Measurements from ENCODE around the gene F2. TPM values are rescaled to one million over a fixed set of nuclear protein-coding genes. Genes with fewer than 3 reads are reported as not detected.
A peak's percentile ranks its signal among the peaks of the same experiment; 100 is the strongest.

The F2 gene
- total and polyA plus RNA-seq, 2 of the 13 experiments (the other 11 are each of a cell fraction or from before 2014, with no cell fraction given): 330 to 801 TPM

DNA sequence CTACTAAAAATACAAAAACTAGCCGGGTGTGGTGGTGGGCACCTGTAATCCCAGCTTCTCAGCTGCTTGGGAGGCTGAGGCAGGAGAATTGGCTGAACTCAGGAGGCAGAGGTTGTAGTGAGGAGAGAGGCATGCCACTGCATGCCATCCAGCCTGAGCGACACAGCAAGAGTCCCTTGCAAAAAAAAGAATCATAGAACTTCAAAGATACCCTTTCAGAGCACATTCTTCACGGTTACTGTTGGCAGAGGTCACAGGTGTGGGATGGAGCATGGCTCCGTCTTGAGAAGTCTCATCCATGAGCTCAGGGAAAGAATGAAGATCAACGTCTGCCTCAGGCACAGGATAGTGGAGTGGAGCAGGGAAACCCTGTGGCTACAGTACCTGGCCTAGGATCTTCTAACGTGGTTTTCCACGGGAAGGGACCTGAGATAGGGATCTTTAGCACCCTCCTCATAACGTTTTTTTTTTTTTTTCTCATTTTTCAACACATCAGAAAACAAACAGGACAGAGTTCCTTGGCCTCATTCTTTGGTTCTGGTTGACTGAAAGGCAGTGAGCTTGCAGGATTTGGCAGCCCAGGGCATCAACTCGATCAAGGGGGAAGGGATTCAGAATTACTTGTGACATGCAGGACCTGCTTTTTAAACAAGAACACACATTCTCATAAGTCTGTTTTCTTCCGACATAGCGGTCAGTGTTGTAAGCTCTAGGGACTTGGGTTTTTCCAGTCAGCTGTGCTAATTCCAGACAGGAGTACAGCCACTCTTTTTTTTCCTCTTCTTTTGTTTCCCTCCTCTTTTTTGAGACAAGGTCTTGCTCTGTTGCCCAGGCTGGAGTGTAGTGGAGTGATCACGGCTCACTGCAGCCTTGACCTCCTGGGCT is 22.8 kb downstream of the F2 start (continued):
- TF ChIP-seq, protein P1, sequence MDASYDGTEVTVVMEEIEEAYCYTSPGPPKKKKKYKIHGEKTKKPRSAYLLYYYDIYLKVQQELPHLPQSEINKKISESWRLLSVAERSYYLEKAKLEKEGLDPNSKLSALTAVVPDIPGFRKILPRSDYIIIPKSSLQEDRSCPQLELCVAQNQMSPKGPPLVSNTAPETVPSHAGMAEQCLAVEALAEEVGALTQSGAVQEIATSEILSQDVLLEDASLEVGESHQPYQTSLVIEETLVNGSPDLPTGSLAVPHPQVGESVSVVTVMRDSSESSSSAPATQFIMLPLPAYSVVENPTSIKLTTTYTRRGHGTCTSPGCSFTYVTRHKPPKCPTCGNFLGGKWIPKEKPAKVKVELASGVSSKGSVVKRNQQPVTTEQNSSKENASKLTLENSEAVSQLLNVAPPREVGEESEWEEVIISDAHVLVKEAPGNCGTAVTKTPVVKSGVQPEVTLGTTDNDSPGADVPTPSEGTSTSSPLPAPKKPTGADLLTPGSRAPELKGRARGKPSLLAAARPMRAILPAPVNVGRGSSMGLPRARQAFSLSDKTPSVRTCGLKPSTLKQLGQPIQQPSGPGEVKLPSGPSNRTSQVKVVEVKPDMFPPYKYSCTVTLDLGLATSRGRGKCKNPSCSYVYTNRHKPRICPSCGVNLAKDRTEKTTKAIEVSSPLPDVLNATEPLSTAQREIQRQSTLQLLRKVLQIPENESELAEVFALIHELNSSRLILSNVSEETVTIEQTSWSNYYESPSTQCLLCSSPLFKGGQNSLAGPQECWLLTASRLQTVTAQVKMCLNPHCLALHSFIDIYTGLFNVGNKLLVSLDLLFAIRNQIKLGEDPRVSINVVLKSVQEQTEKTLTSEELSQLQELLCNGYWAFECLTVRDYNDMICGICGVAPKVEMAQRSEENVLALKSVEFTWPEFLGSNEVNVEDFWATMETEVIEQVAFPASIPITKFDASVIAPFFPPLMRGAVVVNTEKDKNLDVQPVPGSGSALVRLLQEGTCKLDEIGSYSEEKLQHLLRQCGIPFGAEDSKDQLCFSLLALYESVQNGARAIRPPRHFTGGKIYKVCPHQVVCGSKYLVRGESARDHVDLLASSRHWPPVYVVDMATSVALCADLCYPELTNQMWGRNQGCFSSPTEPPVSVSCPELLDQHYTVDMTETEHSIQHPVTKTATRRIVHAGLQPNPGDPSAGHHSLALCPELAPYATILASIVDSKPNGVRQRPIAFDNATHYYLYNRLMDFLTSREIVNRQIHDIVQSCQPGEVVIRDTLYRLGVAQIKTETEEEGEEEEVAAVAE (CRISPR knock-in tag; IDR thresholded peaks at IDR 0.05; ENCODE audit: borderline replicate concordance): no peak
- TF ChIP-seq ISL2 (CRISPR knock-in tag; IDR thresholded peaks at IDR 0.05): no peak
- no peak for TF ChIP-seq DPF2 (CRISPR knock-in tag; IDR thresholded peaks at IDR 0.05; ENCODE audit: borderline replicate concordance, low read depth)
- peak; percentile 71; the same call in 1 of the 2 replicates for TF ChIP-seq POLR2G (IDR thresholded peaks at IDR 0.05; ENCODE audit: low read depth, low read length)
- TF ChIP-seq KLF12 (CRISPR knock-in tag; IDR thresholded peaks at IDR 0.05; ENCODE audit: borderline replicate concordance): 0 out of 2 replicates have a peak, but pooled peaks have one; percentile 32
- TF ChIP-seq, protein P2, sequence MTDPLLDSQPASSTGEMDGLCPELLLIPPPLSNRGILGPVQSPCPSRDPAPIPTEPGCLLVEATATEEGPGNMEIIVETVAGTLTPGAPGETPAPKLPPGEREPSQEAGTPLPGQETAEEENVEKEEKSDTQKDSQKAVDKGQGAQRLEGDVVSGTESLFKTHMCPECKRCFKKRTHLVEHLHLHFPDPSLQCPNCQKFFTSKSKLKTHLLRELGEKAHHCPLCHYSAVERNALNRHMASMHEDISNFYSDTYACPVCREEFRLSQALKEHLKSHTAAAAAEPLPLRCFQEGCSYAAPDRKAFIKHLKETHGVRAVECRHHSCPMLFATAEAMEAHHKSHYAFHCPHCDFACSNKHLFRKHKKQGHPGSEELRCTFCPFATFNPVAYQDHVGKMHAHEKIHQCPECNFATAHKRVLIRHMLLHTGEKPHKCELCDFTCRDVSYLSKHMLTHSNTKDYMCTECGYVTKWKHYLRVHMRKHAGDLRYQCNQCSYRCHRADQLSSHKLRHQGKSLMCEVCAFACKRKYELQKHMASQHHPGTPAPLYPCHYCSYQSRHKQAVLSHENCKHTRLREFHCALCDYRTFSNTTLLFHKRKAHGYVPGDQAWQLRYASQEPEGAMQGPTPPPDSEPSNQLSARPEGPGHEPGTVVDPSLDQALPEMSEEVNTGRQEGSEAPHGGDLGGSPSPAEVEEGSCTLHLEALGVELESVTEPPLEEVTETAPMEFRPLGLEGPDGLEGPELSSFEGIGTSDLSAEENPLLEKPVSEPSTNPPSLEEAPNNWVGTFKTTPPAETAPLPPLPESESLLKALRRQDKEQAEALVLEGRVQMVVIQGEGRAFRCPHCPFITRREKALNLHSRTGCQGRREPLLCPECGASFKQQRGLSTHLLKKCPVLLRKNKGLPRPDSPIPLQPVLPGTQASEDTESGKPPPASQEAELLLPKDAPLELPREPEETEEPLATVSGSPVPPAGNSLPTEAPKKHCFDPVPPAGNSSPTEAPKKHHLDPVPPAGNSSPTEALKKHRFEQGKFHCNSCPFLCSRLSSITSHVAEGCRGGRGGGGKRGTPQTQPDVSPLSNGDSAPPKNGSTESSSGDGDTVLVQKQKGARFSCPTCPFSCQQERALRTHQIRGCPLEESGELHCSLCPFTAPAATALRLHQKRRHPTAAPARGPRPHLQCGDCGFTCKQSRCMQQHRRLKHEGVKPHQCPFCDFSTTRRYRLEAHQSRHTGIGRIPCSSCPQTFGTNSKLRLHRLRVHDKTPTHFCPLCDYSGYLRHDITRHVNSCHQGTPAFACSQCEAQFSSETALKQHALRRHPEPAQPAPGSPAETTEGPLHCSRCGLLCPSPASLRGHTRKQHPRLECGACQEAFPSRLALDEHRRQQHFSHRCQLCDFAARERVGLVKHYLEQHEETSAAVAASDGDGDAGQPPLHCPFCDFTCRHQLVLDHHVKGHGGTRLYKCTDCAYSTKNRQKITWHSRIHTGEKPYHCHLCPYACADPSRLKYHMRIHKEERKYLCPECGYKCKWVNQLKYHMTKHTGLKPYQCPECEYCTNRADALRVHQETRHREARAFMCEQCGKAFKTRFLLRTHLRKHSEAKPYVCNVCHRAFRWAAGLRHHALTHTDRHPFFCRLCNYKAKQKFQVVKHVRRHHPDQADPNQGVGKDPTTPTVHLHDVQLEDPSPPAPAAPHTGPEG (CRISPR knock-in tag; IDR thresholded peaks at IDR 0.05): 0 out of 2 replicates have a peak, but pooled peaks have one; percentile 36
- TF ChIP-seq ZNF598 (CRISPR knock-in tag; IDR thresholded peaks at IDR 0.05; ENCODE audit: borderline replicate concordance): no peak
- 0 out of 2 replicates have a peak, but pooled peaks have one; percentile 25 for TF ChIP-seq ZNF121 (CRISPR knock-in tag; IDR thresholded peaks at IDR 0.05)
- TF ChIP-seq MED1 (CRISPR knock-in tag; IDR thresholded peaks at IDR 0.05): 0 out of 2 replicates have a peak, but pooled peaks have one; percentile 10
- TF ChIP-seq RBM22 (optimal IDR thresholded peaks at IDR 0.05; ENCODE audit: low read length): peak; percentile 96
- TF ChIP-seq, protein P3, sequence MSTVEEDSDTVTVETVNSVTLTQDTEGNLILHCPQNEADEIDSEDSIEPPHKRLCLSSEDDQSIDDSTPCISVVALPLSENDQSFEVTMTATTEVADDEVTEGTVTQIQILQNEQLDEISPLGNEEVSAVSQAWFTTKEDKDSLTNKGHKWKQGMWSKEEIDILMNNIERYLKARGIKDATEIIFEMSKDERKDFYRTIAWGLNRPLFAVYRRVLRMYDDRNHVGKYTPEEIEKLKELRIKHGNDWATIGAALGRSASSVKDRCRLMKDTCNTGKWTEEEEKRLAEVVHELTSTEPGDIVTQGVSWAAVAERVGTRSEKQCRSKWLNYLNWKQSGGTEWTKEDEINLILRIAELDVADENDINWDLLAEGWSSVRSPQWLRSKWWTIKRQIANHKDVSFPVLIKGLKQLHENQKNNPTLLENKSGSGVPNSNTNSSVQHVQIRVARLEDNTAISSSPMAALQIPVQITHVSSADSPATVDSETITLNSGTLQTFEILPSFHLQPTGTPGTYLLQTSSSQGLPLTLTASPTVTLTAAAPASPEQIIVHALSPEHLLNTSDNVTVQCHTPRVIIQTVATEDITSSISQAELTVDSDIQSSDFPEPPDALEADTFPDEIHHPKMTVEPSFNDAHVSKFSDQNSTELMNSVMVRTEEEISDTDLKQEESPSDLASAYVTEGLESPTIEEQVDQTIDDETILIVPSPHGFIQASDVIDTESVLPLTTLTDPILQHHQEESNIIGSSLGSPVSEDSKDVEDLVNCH (CRISPR knock-in tag; IDR thresholded peaks at IDR 0.05): no peak
- TF ChIP-seq IKZF4 (CRISPR knock-in tag; IDR thresholded peaks at IDR 0.05; ENCODE audit: borderline replicate concordance, low read depth, not compliant biosample characterization): no peak
- 0 out of 2 replicates have a peak, but pooled peaks have one; percentile 35 for TF ChIP-seq HOXA3 (CRISPR knock-in tag; IDR thresholded peaks at IDR 0.05)
- TF ChIP-seq PAF1 (CRISPR knock-in tag; IDR thresholded peaks at IDR 0.05): peak; percentile 82
- TF ChIP-seq TOPORS (CRISPR knock-in tag; IDR thresholded peaks at IDR 0.05): 0 out of 2 replicates have a peak, but pooled peaks have one; percentile 54
